Neutrophil (primary cell): Measurements from ENCODE around the gene CORO1A.
A peak's percentile ranks its signal among the peaks of the same experiment; 100 is the strongest.

Source experiments
- H3K27ac ChIP-seq: fragments of 200-600 bp; sonication (generic); 2 replicates; pipeline ENCODE4 v1.5.1; 2016; ENCODE audit warnings: mild to moderate bottlenecking, moderate library complexity
- H3K27me3 ChIP-seq: fragments of 200-600 bp; sonication (generic); 2 replicates; pipeline ENCODE4 v1.6.0; 2016; ENCODE audit warnings: mild to moderate bottlenecking
- H3K36me3 ChIP-seq: fragments of 200-600 bp; sonication (generic); 2 replicates; pipeline ENCODE4 v1.5.1; 2017
- H3K4me1 ChIP-seq, 2 experiments: fragments of 200-600 bp in 1 of 2; sonication (generic) in 1 of 2; 1 replicate in 1 of 2; 2 replicates in 1 of 2; pipeline versions ENCODE4 v1.5.1 to v1.6.1; 2013 to 2016; ENCODE audit warnings: low read depth in 1 of 2, low read length in 1 of 2, mild to moderate bottlenecking in 1 of 2, moderate library complexity in 1 of 2; ENCODE audit not compliant: control insufficient read depth in 1 of 2, insufficient read depth in 1 of 2
- H3K4me3 ChIP-seq, 2 experiments: fragments of 200-600 bp in 1 of 2; sonication (generic) in 1 of 2; 1 replicate in 1 of 2; 2 replicates in 1 of 2; pipeline ENCODE4 v1.5.1; 2013 to 2016; ENCODE audit warnings: low read depth in 1 of 2, low read length in 1 of 2, mild to moderate bottlenecking in 1 of 2, moderate library complexity in 1 of 2
- H3K9me3 ChIP-seq: fragments of 200-600 bp; sonication (generic); 2 replicates; pipeline ENCODE4 v1.5.1; 2016
- CTCF ChIP-seq: fragments of 200-600 bp; sonication (generic); IDR thresholded peaks from 2 replicates; pipeline ENCODE4 v1.5.1; 2016; ENCODE audit warnings: antibody characterized with exemption

The CORO1A gene

GRCh38 chr16:30142672-30143346 is 40.6 kb upstream of the CORO1A start:
- peak overlapping the region; percentile 61 for H3K27ac ChIP-seq
- H3K27me3 ChIP-seq = no peaks in the 10 kb centered on the region
- H3K4me3 ChIP-seq = no peak overlapping the region
- H3K9me3 ChIP-seq = no peaks in the 10 kb centered on the region
- peak; percentile 4 for TF ChIP-seq CTCF
- no peaks in the 10 kb centered on the region for H3K36me3 ChIP-seq
- peaks cover 71 to 78% of the 10 kb centered on the region in 2 experiments for H3K4me1 ChIP-seq

- Histone ChIP-seq H3K27me3 (no peaks in the 10 kb centered on the region), H3K27ac (peak overlapping the region; percentile 61), H3K4me3 (no peak overlapping the region), H3K4me1 (peaks cover 71 to 78% of the 10 kb centered on the region in 2 experiments), H3K9me3 (no peaks in the 10 kb centered on the region), H3K36me3 (no peaks in the 10 kb centered on the region)
- peak; percentile 0 for TF ChIP-seq CTCF
Observed at GRCh38 chr16:30143347-30143702, 40.1 kb upstream of the CORO1A start.

GRCh38 chr16:30144017-30144416 is 39.4 kb upstream of the CORO1A start:
- Histone ChIP-seq H3K27ac (no peak overlapping the region), H3K4me1 (peaks cover 71 to 77% of the 10 kb centered on the region in 2 experiments), H3K36me3 (no peaks in the 10 kb centered on the region), H3K27me3 (no peaks in the 10 kb centered on the region), H3K9me3 (no peaks in the 10 kb centered on the region), H3K4me3 (no peak overlapping the region)
- TF ChIP-seq CTCF = no peak

GRCh38 chr16:30144917-30145316 is 38.5 kb upstream of the CORO1A start:
- H3K27me3 ChIP-seq = no peaks in the 10 kb centered on the region
- no peaks in the 10 kb centered on the region for H3K36me3 ChIP-seq
- H3K27ac ChIP-seq = no peak overlapping the region
- H3K9me3 ChIP-seq = no peaks in the 10 kb centered on the region
- peaks cover 71 to 77% of the 10 kb centered on the region in 2 experiments for H3K4me1 ChIP-seq
- no peak for TF ChIP-seq CTCF
- H3K4me3 ChIP-seq = no peak overlapping the region

GRCh38 chr16:30145657-30146056 is 37.7 kb upstream of the CORO1A start:
- H3K36me3 ChIP-seq = no peaks in the 10 kb centered on the region
- TF ChIP-seq CTCF = no peak
- peaks cover 71 to 77% of the 10 kb centered on the region in 2 experiments for H3K4me1 ChIP-seq

More at GRCh38 chr16:30145657-30146056, 37.7 kb upstream of the CORO1A start:
- H3K27ac ChIP-seq = no peak overlapping the region
- H3K4me3 ChIP-seq = no peak overlapping the region
- no peaks in the 10 kb centered on the region for H3K27me3 ChIP-seq
- H3K9me3 ChIP-seq = no peaks in the 10 kb centered on the region
